Keratinocyte (primary cell): ENCODE results near the gene B3GNT8.

ENCODE experiments used
- CTCF ChIP-seq, 3 experiments: IDR thresholded peaks in 1 of 3; conservative IDR thresholded peaks in 1 of 3; optimal IDR thresholded peaks in 1 of 3; 2 replicates in 2 of 3; 3 replicates in 1 of 3; pipeline versions ENCODE3 to v1.5.1; 2011; ENCODE audit warnings: low read length in 3 of 3, mild to moderate bottlenecking in 3 of 3, moderate library complexity in 2 of 3, control low read depth in 1 of 3, inconsistent platforms in 1 of 3; ENCODE audit not compliant: insufficient read depth in 2 of 3; ENCODE audit errors: extremely low read depth in 1 of 3
- EZH2 ChIP-seq: IDR thresholded peaks from one replicate; pipeline ENCODE4 v1.6.1; 2012; ENCODE audit warnings: inconsistent platforms, mild to moderate bottlenecking, low read length, moderate library complexity

- TF ChIP-seq CTCF (optimal IDR thresholded peaks at IDR 0.05 in 1 of 3, IDR thresholded peaks at IDR 0.05 in 1 of 3, conservative IDR thresholded peaks at IDR 0.05 in 1 of 3; ENCODE audit: extremely low read depth in 1 of 3, insufficient read depth in 2 of 3, low read length in 3 of 3) (no peak), EZH2 (no peak)
These were observed 49.4 kb upstream of the B3GNT8 start for GRCh38 chr19:41476583-41476982.
